WTC11 (cell line): ENCODE data around the gene CCL25. TPM values are rescaled to one million over a fixed set of nuclear protein-coding genes. Genes with fewer than 3 reads are reported as not detected.

Experiments
- ATAC-seq: fragments of 200-7000 bp; cut with Tn5 transposase; 2 replicates; pipeline ENCODE4 v1.10.0; 2021; ENCODE audit warnings: mild to moderate bottlenecking, moderate library complexity
- CTCF ChIA-PET: fragments of 300-600 bp; sonication (Branson Sonifier 250); formaldehyde crosslinking; loops from one replicate; lab custom pipeline; 2021; ENCODE audit warnings: antibody characterized with exemption; lab: Charles Lee
- POLR2A ChIA-PET: fragments of 350-600 bp; sonication (Branson Sonifier 250); formaldehyde crosslinking; loops from one replicate; lab custom pipeline; 2021; ENCODE audit warnings: antibody characterized with exemption; lab: Charles Lee
- DNase-seq: peaks from one replicate; pipeline ENCODE4 v3.0.0; 2021; ENCODE audit warnings: low spot score
- H3K27ac Mint-ChIP-seq: 2 replicates; pipeline ENCODE4 v1.8.0; 2021; ENCODE audit warnings: mixed read lengths
- H3K27me3 Mint-ChIP-seq: 2 replicates; pipeline ENCODE4 v1.8.0; 2021; ENCODE audit warnings: low read depth, mild to moderate bottlenecking, moderate library complexity, mixed read lengths
- H3K36me3 Mint-ChIP-seq: 2 replicates; pipeline ENCODE4 v1.8.0; 2021; ENCODE audit warnings: mixed read lengths
- H3K4me1 Mint-ChIP-seq: 2 replicates; pipeline ENCODE4 v1.8.0; 2022; ENCODE audit warnings: mixed read lengths
- H3K4me3 Mint-ChIP-seq: 2 replicates; pipeline ENCODE4 v1.8.0; 2021; ENCODE audit warnings: mild to moderate bottlenecking, moderate library complexity, mixed read lengths
- H3K9me3 Mint-ChIP-seq: 2 replicates; pipeline ENCODE4 v1.8.0; 2021; ENCODE audit warnings: mixed read lengths
- E2F1 ChIP-seq: sonication (generic); formaldehyde crosslinking; IDR thresholded peaks from 2 replicates; pipeline ENCODE4 v1.8.0; 2022; ENCODE audit warnings: mild to moderate bottlenecking, missing genetic modification reagents
- E2F4 ChIP-seq: sonication (generic); formaldehyde crosslinking; IDR thresholded peaks from 2 replicates; pipeline ENCODE4 v1.8.1; 2022; ENCODE audit warnings: low read depth, mild to moderate bottlenecking, moderate library complexity, missing genetic modification reagents, borderline replicate concordance
- E2F5 ChIP-seq: sonication (generic); formaldehyde crosslinking; IDR thresholded peaks from 2 replicates; pipeline ENCODE4 v1.8.1; 2022; ENCODE audit warnings: mild to moderate bottlenecking, moderate library complexity, missing genetic modification reagents
- ELF4 ChIP-seq: sonication (generic); formaldehyde crosslinking; IDR thresholded peaks from 2 replicates; pipeline ENCODE4 v1.8.1; 2022; ENCODE audit warnings: low read depth, mild to moderate bottlenecking, moderate library complexity, missing genetic modification reagents
- ERG ChIP-seq: fragments of 250-450 bp; sonication (Bioruptor Pico); IDR thresholded peaks from 2 replicates; pipeline ENCODE4 v1.8.0; 2021; ENCODE audit warnings: mild to moderate bottlenecking
- FOXK1 ChIP-seq: sonication (generic); formaldehyde crosslinking; IDR thresholded peaks from 2 replicates; pipeline ENCODE4 v1.8.0; 2022; ENCODE audit warnings: mild to moderate bottlenecking, moderate library complexity, missing genetic modification reagents
- GTF2I ChIP-seq: fragments of 250-450 bp; sonication (Bioruptor Pico); conservative IDR thresholded peaks from 2 replicates; pipeline ENCODE4 v1.4.0; 2021; ENCODE audit warnings: mild to moderate bottlenecking
- MAX ChIP-seq: sonication (generic); formaldehyde crosslinking; IDR thresholded peaks from 2 replicates; pipeline ENCODE4 v1.8.0; 2022; ENCODE audit warnings: mild to moderate bottlenecking, missing genetic modification reagents
- NR3C1 ChIP-seq: sonication (generic); formaldehyde crosslinking; conservative IDR thresholded peaks from 2 replicates; pipeline ENCODE4 v1.8.1; 2023; ENCODE audit warnings: low read depth, mild to moderate bottlenecking, missing genetic modification reagents
- SOX15 ChIP-seq: fragments of 250-450 bp; sonication (Bioruptor Pico); IDR thresholded peaks from 2 replicates; pipeline ENCODE4 v1.9.0; 2021; ENCODE audit warnings: mild to moderate bottlenecking
- TCF7 ChIP-seq: sonication (generic); formaldehyde crosslinking; IDR thresholded peaks from 2 replicates; pipeline ENCODE4 v1.8.0; 2022; ENCODE audit warnings: mild to moderate bottlenecking, low read depth, missing genetic modification reagents, moderate library complexity
- TEAD4 ChIP-seq: sonication (generic); formaldehyde crosslinking; IDR thresholded peaks from 2 replicates; pipeline ENCODE4 v1.8.0; 2022; ENCODE audit warnings: mild to moderate bottlenecking, missing genetic modification reagents
- ZBTB21 ChIP-seq: sonication (generic); formaldehyde crosslinking; IDR thresholded peaks from 2 replicates; pipeline ENCODE4 v1.8.1; 2023; ENCODE audit warnings: mild to moderate bottlenecking, missing genetic modification reagents, borderline replicate concordance
- ZNF121 ChIP-seq: sonication (generic); formaldehyde crosslinking; IDR thresholded peaks from 2 replicates; pipeline ENCODE4 v1.8.0; 2023; ENCODE audit warnings: missing genetic modification reagents
- total RNA-seq: library from RNA; stranded (reverse); gene quantifications from 3 replicates; pipeline ENCODE4 v1.2.3, GENCODE V29; 2021
- TF ChIP-seq, protein P1 (sequence below): sonication (generic); formaldehyde crosslinking; IDR thresholded peaks from 2 replicates; pipeline ENCODE4 v1.8.1; 2022; ENCODE audit warnings: mild to moderate bottlenecking, missing genetic modification reagents, moderate library complexity, borderline replicate concordance

The CCL25 gene
- total RNA-seq, 1 experiment from 2014 or later: not detected

- TF ChIP-seq MAX (CRISPR knock-in tag): peak; percentile 41; the same call in 1 of the 2 replicates
- 0 out of 2 replicates have a peak, but pooled peaks have one; percentile 53 for TF ChIP-seq E2F5 (CRISPR knock-in tag)
Measured at GRCh38 chr19:8050274-8051096, 2.1 kb upstream of the CCL25 start (continued).

- ChIA-PET CTCF (interaction anchor here (0.5 to 2.9 kb wide), 5 partner anchors 28 to 199 kb away, joined by 3 to 22 read pairs (median 3); no protein-coding TSS in a partner anchor), POLR2A (no interaction called here)
- Mint-ChIP-seq H3K36me3 (no peaks in the 10 kb centered on the region), H3K27me3 (peaks cover 23% of the 10 kb centered on the region), H3K4me3 (no peak overlapping the region)
- no peak for DNase-seq
- no peak for ATAC-seq
- TF ChIP-seq, protein P1, sequence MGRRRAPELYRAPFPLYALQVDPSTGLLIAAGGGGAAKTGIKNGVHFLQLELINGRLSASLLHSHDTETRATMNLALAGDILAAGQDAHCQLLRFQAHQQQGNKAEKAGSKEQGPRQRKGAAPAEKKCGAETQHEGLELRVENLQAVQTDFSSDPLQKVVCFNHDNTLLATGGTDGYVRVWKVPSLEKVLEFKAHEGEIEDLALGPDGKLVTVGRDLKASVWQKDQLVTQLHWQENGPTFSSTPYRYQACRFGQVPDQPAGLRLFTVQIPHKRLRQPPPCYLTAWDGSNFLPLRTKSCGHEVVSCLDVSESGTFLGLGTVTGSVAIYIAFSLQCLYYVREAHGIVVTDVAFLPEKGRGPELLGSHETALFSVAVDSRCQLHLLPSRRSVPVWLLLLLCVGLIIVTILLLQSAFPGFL (CRISPR knock-in tag): no peak
- TF ChIP-seq E2F1 (no peak), FOXK1 (CRISPR knock-in tag) (no peak), ELF4 (CRISPR knock-in tag) (no peak), NR3C1 (CRISPR knock-in tag) (no peak), ZBTB21 (CRISPR knock-in tag) (no peak), SOX15 (CRISPR knock-in tag) (no peak), E2F4 (no peak), GTF2I (CRISPR knock-in tag) (no peak), ERG (CRISPR knock-in tag) (no peak), TCF7 (CRISPR knock-in tag) (no peak), TEAD4 (CRISPR knock-in tag) (no peak)
- TF ChIP-seq, all 79 proteins: peak for 0
- Mint-ChIP-seq H3K9me3 (no peaks in the 10 kb centered on the region), H3K4me1 (peaks cover 17% of the 10 kb centered on the region), H3K27ac (no peak overlapping the region)
Measured at GRCh38 chr19:8054169-8054568, 1.6 kb downstream of the CCL25 start.

DNA sequence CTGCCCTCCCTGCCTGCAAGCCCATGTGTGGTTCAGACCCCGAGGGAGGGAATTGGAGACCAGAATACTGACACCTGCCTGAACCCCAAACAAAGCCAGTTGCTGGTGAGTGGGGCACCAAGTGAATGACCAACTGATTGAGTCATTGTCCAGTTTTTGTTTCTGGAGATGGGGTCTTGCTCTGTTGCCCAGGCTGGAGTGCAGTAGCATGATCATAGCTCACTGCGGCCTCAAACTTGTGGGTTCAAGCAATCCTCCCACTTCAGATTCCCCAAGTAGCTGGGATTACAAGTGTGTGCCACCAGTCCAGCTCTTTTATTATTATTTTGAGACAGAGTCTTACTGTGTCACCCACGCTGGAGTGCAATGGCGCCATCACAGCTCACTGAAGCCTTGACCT, 4.0 kb downstream of the CCL25 start:
- Mint-ChIP-seq H3K9me3 (no peaks in the 10 kb centered on the region), H3K27ac (no peak overlapping the region), H3K27me3 (peaks cover 9% of the 10 kb centered on the region), H3K36me3 (no peaks in the 10 kb centered on the region), H3K4me1 (peaks cover 17% of the 10 kb centered on the region), H3K4me3 (no peak overlapping the region)
- POLR2A ChIA-PET: no interaction called here
- DNase-seq (no peak), ATAC-seq (no peak)
- peak; percentile 65; the same call in 1 of the 2 replicates for TF ChIP-seq ZNF121
- TF ChIP-seq GTF2I (CRISPR knock-in tag): no peak
- CTCF ChIA-PET: interaction anchor here (1.2 to 2.7 kb wide), 2 partner anchors 54 to 112 kb away, joined by 9 to 10 read pairs; no protein-coding TSS in a partner anchor
